HepG2 (cell line): Measurements from ENCODE around the gene PLXDC2. TPM values are rescaled to one million over a fixed set of nuclear protein-coding genes. Genes with fewer than 3 reads are reported as not detected.
A peak's percentile ranks its signal among the peaks of the same experiment; 100 is the strongest.

ENCODE experiments used
- CREM ChIP-seq, 2 experiments: sonication (generic) in 1 of 2; formaldehyde crosslinking in 1 of 2; IDR thresholded peaks; 2 replicates each; pipeline versions ENCODE4 v1.4.0 to v1.6.1; 2016 to 2020; ENCODE audit warnings: antibody characterized with exemption in 1 of 2, mild to moderate bottlenecking in 1 of 2, missing genetic modification reagents in 1 of 2
- EHMT2 ChIP-seq: fragments of 200-600 bp; sonication (generic); IDR thresholded peaks from 2 replicates; pipeline ENCODE4 v1.7.0; 2017; ENCODE audit warnings: antibody characterized with exemption, low read depth, low read length, borderline replicate concordance
- GATAD2A ChIP-seq: IDR thresholded peaks from 2 replicates; pipeline ENCODE4 v1.6.1; 2016
- HMG20B ChIP-seq: conservative IDR thresholded peaks from 2 replicates; pipeline ENCODE4 v1.6.1; 2016; ENCODE audit warnings: missing genetic modification reagents, missing compliant biosample characterization
- HNF1A ChIP-seq, 2 experiments: sonication (generic) in 1 of 2; formaldehyde crosslinking in 1 of 2; IDR thresholded peaks; 2 replicates each; pipeline versions ENCODE4 v1.4.0 to v1.6.1; 2016 to 2020; ENCODE audit warnings: borderline replicate concordance in 1 of 2, low read depth in 1 of 2, mild to moderate bottlenecking in 1 of 2, missing genetic modification reagents in 1 of 2
- HOMEZ ChIP-seq: IDR thresholded peaks from 2 replicates; pipeline ENCODE4 v1.6.1; 2016; ENCODE audit warnings: low read depth
- LBX2 ChIP-seq: sonication (generic); formaldehyde crosslinking; IDR thresholded peaks from 2 replicates; pipeline ENCODE4 v1.5.0; 2020; ENCODE audit warnings: missing genetic modification reagents, mild to moderate bottlenecking, borderline replicate concordance
- NFATC3 ChIP-seq: sonication (generic); formaldehyde crosslinking; IDR thresholded peaks from 2 replicates; pipeline ENCODE4 v1.5.1; 2020; ENCODE audit warnings: mild to moderate bottlenecking, missing genetic modification reagents
- RCOR2 ChIP-seq: IDR thresholded peaks from 2 replicates; pipeline ENCODE4 v1.6.1; 2016; ENCODE audit warnings: missing biosample characterization, missing genetic modification reagents
- SAP130 ChIP-seq: IDR thresholded peaks from 2 replicates; pipeline ENCODE4 v1.6.1; 2016; ENCODE audit warnings: low read depth
- STAG1 ChIP-seq: sonication (generic); formaldehyde crosslinking; IDR thresholded peaks from 2 replicates; pipeline ENCODE4 v1.4.0; 2020; ENCODE audit warnings: missing genetic modification reagents
- ZBTB10 ChIP-seq: sonication (generic); formaldehyde crosslinking; IDR thresholded peaks from 2 replicates; pipeline ENCODE4 v1.4.0; 2020; ENCODE audit warnings: missing genetic modification reagents, borderline replicate concordance
- ZNF207 ChIP-seq: fragments of 450-650 bp; IDR thresholded peaks from 2 replicates; pipeline ENCODE4 v1.6.1; 2016; ENCODE audit warnings: antibody characterized with exemption, borderline replicate concordance
- ZNF816 ChIP-seq: sonication (generic); formaldehyde crosslinking; IDR thresholded peaks from 2 replicates; pipeline ENCODE4 v1.8.0; 2022; ENCODE audit warnings: missing genetic modification reagents, mild to moderate bottlenecking, borderline replicate concordance
- polyA plus RNA-seq, 8 experiments: library from polyadenylated mRNA; depleted of rRNA in 3 of 8; stranded (reverse) in 7 of 8; unstranded in 1 of 8; fragments of >200 nt; fragmentation: Illumina TruSeq in 4 of 8; extraction: Trizol in 4 of 8; gene quantifications; 2 replicates each; pipeline versions ENCODE4 v1.2.1 to v1.2.3, GENCODE V29; 2011 to 2016; ENCODE audit warnings: low read depth in 4 of 8, missing spikeins in 1 of 8, mixed read lengths in 1 of 8; ENCODE audit not compliant: insufficient read depth in 1 of 8
- total RNA-seq, 5 experiments: library from RNA; depleted of rRNA; stranded (reverse); fragments of >200 nt; fragmentation: Illumina TruSeq; extraction: Trizol; gene quantifications; 2 replicates each; pipeline ENCODE4 v1.2.3, GENCODE V29; 2016; ENCODE audit warnings: low read depth in 1 of 5

The PLXDC2 gene
- total and polyA plus RNA-seq, 2 of the 13 experiments (the other 11 are each of a cell fraction or from before 2014, with no cell fraction given), result 2.1 to 2.4 TPM

GRCh38 chr10:19782430-19783089 is 33.7 kb upstream of the PLXDC2 start (continued):
- no peak for TF ChIP-seq ZNF816
- no peak for TF ChIP-seq HMG20B (CRISPR knock-in tag)
- no peak for TF ChIP-seq NFATC3 (CRISPR knock-in tag)
- TF ChIP-seq SAP130 (CRISPR knock-in tag), result peak; percentile 51
- no peak for TF ChIP-seq LBX2 (CRISPR knock-in tag)
- no peak for TF ChIP-seq ZNF207
- TF ChIP-seq CREM (IDR thresholded peaks at IDR 0.05), result peak; percentile 27; the same call in 1 of the 2 replicates
- no peak for TF ChIP-seq CREM (CRISPR knock-in tag; IDR thresholded peaks at IDR 0.05)
- TF ChIP-seq HNF1A (IDR thresholded peaks at IDR 0.05; ENCODE audit: low read depth), result no peak
- TF ChIP-seq HNF1A (CRISPR knock-in tag; IDR thresholded peaks at IDR 0.05; ENCODE audit: borderline replicate concordance), result no peak
- TF ChIP-seq STAG1 (CRISPR knock-in tag), result no peak
- no peak for TF ChIP-seq ZBTB10 (CRISPR knock-in tag)
- TF ChIP-seq EHMT2, result 0 out of 2 replicates have a peak, but pooled peaks have one; percentile 27
- TF ChIP-seq RCOR2 (CRISPR knock-in tag), result no peak
- TF ChIP-seq HOMEZ (CRISPR knock-in tag), result peak; percentile 91
- peak; percentile 69 for TF ChIP-seq GATAD2A (CRISPR knock-in tag)
